ENCODE measurements around the gene ADAMTS13. TPM values are rescaled to one million over a fixed set of nuclear protein-coding genes. Genes with fewer than 3 reads are reported as not detected.

The ADAMTS13 gene
- total RNA-seq, 1 experiment from 2014 or later = 12.0 TPM

DNA sequence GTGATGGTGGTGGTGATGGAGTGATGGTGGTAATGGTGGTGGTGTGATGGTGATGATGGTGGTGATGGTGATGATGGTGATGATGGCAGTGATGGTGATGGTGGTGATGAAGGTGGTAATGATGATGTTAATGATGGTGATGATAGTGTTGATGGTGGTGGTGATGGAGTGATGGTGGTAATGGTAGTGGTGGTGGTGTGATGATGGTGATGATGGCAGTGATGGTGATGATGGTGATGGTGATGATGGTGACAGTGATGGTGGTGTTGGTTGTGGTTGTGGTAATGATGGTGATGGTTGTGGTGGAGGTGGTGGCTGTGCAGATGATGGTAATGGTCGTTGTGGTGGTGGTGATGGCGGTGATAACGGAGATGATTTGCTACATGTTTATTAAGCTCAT lies 38.7 kb upstream of the ADAMTS13 start:
- peaks cover 11% of the 10 kb centered on the region for H3K27me3 Mint-ChIP-seq (ENCODE audit: low read depth)
- no peak overlapping the region for H3K27ac Mint-ChIP-seq
- H3K36me3 Mint-ChIP-seq = no peaks in the 10 kb centered on the region
- no peak for DNase-seq (ENCODE audit: low spot score)
- POLR2A ChIA-PET = no interaction called here
- peaks cover under 1% of the 10 kb centered on the region for H3K9me3 Mint-ChIP-seq
- CTCF ChIA-PET = no interaction called here
- no peak overlapping the region for H3K4me3 Mint-ChIP-seq
- ATAC-seq = no peak
- TF ChIP-seq ELF4 (CRISPR knock-in tag; IDR thresholded peaks at IDR 0.05; ENCODE audit: low read depth) = no peak
- no peak for TF ChIP-seq OVOL2 (CRISPR knock-in tag; IDR thresholded peaks at IDR 0.05; ENCODE audit: borderline replicate concordance)
- no peak for TF ChIP-seq ZNF232 (CRISPR knock-in tag; IDR thresholded peaks at IDR 0.05)
- TF ChIP-seq PRRX2 (CRISPR knock-in tag; IDR thresholded peaks at IDR 0.05) = no peak
- no peak for TF ChIP-seq RELA (CRISPR knock-in tag; IDR thresholded peaks at IDR 0.05; ENCODE audit: borderline replicate concordance)
- TF ChIP-seq, protein P1, sequence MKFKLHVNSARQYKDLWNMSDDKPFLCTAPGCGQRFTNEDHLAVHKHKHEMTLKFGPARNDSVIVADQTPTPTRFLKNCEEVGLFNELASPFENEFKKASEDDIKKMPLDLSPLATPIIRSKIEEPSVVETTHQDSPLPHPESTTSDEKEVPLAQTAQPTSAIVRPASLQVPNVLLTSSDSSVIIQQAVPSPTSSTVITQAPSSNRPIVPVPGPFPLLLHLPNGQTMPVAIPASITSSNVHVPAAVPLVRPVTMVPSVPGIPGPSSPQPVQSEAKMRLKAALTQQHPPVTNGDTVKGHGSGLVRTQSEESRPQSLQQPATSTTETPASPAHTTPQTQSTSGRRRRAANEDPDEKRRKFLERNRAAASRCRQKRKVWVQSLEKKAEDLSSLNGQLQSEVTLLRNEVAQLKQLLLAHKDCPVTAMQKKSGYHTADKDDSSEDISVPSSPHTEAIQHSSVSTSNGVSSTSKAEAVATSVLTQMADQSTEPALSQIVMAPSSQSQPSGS (CRISPR knock-in tag; IDR thresholded peaks at IDR 0.05; ENCODE audit: borderline replicate concordance, low read depth) = no peak
- TF ChIP-seq ZNF138 (CRISPR knock-in tag; conservative IDR thresholded peaks at IDR 0.05) = no peak
- TF ChIP-seq TP53 (CRISPR knock-in tag; IDR thresholded peaks at IDR 0.05) = no peak
- TF ChIP-seq STAT6 (CRISPR knock-in tag; conservative IDR thresholded peaks at IDR 0.05; ENCODE audit: low read depth) = no peak
- TF ChIP-seq EMX1 (CRISPR knock-in tag; IDR thresholded peaks at IDR 0.05) = no peak
- no peak for TF ChIP-seq ESRRA (CRISPR knock-in tag; IDR thresholded peaks at IDR 0.05; ENCODE audit: borderline replicate concordance)
- no peak for TF ChIP-seq NR1H2 (CRISPR knock-in tag; IDR thresholded peaks at IDR 0.05)
- TF ChIP-seq IRF2 (CRISPR knock-in tag; IDR thresholded peaks at IDR 0.05; ENCODE audit: borderline replicate concordance, low read depth) = no peak
- TF ChIP-seq ZBTB43 (CRISPR knock-in tag; IDR thresholded peaks at IDR 0.05) = no peak
- TF ChIP-seq ZNF317 (CRISPR knock-in tag; IDR thresholded peaks at IDR 0.05; ENCODE audit: borderline replicate concordance, low read depth) = no peak
- peaks cover under 1% of the 10 kb centered on the region; the same call in 1 of the 2 replicates for H3K4me1 Mint-ChIP-seq

GRCh38 chr9:133384736-133385321 lies 37.3 kb upstream of the ADAMTS13 start:
- no peak for DNase-seq (ENCODE audit: low spot score)
- Mint-ChIP-seq H3K27me3 (ENCODE audit: low read depth) (peaks cover 4% of the 10 kb centered on the region), H3K27ac (no peak overlapping the region), H3K36me3 (no peaks in the 10 kb centered on the region; the same call in 1 of the 2 replicates), H3K4me1 (no peaks in the 10 kb centered on the region), H3K9me3 (peaks cover 3% of the 10 kb centered on the region; the same call in 1 of the 2 replicates), H3K4me3 (no peak overlapping the region)
- POLR2A ChIA-PET = no interaction called here
- CTCF ChIA-PET = interaction anchor here (1.5 to 2.4 kb wide), 2 partner anchors 11 to 42 kb away, joined by 3 to 13 read pairs; no protein-coding TSS in a partner anchor
- TF ChIP-seq GTF2I (CRISPR knock-in tag; conservative IDR thresholded peaks at IDR 0.05) (no peak), ELF4 (CRISPR knock-in tag; IDR thresholded peaks at IDR 0.05; ENCODE audit: low read depth) (no peak), NR1H2 (CRISPR knock-in tag; IDR thresholded peaks at IDR 0.05) (no peak), ESRRA (CRISPR knock-in tag; IDR thresholded peaks at IDR 0.05; ENCODE audit: borderline replicate concordance) (no peak), MXD4 (CRISPR knock-in tag; IDR thresholded peaks at IDR 0.05; ENCODE audit: borderline replicate concordance) (no peak)
- TF ChIP-seq, protein P2, sequence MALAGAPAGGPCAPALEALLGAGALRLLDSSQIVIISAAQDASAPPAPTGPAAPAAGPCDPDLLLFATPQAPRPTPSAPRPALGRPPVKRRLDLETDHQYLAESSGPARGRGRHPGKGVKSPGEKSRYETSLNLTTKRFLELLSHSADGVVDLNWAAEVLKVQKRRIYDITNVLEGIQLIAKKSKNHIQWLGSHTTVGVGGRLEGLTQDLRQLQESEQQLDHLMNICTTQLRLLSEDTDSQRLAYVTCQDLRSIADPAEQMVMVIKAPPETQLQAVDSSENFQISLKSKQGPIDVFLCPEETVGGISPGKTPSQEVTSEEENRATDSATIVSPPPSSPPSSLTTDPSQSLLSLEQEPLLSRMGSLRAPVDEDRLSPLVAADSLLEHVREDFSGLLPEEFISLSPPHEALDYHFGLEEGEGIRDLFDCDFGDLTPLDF (CRISPR knock-in tag; IDR thresholded peaks at IDR 0.05) = no peak
- TF ChIP-seq, protein P3, sequence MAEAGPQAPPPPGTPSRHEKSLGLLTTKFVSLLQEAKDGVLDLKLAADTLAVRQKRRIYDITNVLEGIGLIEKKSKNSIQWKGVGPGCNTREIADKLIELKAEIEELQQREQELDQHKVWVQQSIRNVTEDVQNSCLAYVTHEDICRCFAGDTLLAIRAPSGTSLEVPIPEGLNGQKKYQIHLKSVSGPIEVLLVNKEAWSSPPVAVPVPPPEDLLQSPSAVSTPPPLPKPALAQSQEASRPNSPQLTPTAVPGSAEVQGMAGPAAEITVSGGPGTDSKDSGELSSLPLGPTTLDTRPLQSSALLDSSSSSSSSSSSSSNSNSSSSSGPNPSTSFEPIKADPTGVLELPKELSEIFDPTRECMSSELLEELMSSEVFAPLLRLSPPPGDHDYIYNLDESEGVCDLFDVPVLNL (CRISPR knock-in tag; IDR thresholded peaks at IDR 0.05; ENCODE audit: borderline replicate concordance, low read depth) = no peak
- no peak for ATAC-seq
